Adrenal gland (tissue), 5 donors: ENCODE data around the gene TARS2.

Experiments
- CTCF ChIP-seq, 6 experiments: fragments of 450-650 bp in 4 of 6; fragments of 200-600 bp in 2 of 6; sonication (generic) in 1 of 6; IDR thresholded peaks; 1 replicate in 5 of 6; 2 replicates in 1 of 6; pipeline versions ENCODE4 v1.5.1 to v1.8.0; 2016 to 2021; ENCODE audit warnings: antibody characterized with exemption in 6 of 6, mild to moderate bottlenecking in 2 of 6, moderate library complexity in 1 of 6
- POLR2A ChIP-seq, 2 donors: fragments of 450-650 bp; IDR thresholded peaks; one replicate each; pipeline ENCODE4 v1.6.1; 2017; ENCODE audit warnings: antibody characterized with exemption in 2 of 2, mild to moderate bottlenecking in 2 of 2, moderate library complexity in 1 of 2
- donor health status: DM: no; HTN: no; CAD: no.

DNA sequence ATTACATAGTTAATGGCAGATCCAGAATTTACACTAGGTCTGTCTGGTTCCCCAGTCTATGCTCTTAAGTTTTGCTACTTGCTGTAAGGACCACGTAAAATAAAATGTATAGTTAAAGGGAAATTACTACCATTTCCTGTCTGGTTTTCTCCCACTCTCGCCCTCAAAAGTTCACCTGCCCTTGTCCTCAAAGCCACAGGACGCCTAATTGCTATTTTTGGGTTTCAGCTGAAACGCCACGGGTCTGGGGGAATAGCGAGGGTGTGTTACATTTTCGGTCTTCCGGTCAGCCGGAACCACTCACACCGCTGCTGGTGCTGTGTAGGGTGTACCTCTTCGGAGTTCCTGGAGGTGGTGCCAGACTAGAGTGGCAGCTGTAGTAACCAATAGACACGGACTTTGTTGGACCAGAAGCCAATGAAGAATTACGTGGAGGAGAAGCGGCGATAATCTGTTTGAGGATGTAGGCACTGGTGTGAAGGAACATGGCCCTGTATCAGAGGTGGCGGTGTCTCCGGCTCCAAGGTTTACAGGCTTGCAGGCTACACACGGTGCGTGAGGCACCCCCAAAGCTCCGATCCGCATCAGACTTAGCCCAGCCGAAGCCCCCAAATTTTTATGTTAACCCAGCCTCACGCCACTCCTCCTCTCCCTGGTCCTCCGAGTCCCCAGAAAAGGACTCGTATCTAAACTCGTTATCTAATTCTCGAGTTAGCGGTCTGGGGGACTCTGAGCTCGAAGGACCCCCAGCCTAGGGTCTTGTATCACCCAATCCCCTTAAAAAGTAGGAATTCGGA, at the start of gene TARS2:
- peak in 1 of 2 donors; percentile 60 for TF ChIP-seq POLR2A (IDR thresholded peaks at IDR 0.05)
- peak; percentile 39 to 78 (median 52) for TF ChIP-seq CTCF (IDR thresholded peaks at IDR 0.05)
